H1 (cell line): ENCODE data around the gene LIMS1. TPM values are rescaled to one million over a fixed set of nuclear protein-coding genes. Genes with fewer than 3 reads are reported as not detected.

Experiments
- CTCF ChIA-PET: fragments of 300-600 bp; sonication (Branson Sonifier 250); formaldehyde crosslinking; loops from one replicate; lab custom pipeline; 2021; ENCODE audit not compliant: partially characterized antibody; lab: Charles Lee
- POLR2A ChIA-PET: fragments of 300-600 bp; sonication (Branson Sonifier 250); formaldehyde crosslinking; loops from one replicate; lab custom pipeline; 2021; ENCODE audit warnings: inconsistent platforms; ENCODE audit not compliant: partially characterized antibody; lab: Charles Lee
- DNase-seq, 2 experiments: peaks; one replicate each; pipeline versions ENCODE4 v3.0.0 to v3.0.0-alpha.2; 2010 to 2022; ENCODE audit warnings: low spot score in 2 of 2, low read depth in 1 of 2, mixed read lengths in 1 of 2
- FAIRE-seq: peaks from 2 replicates; lab custom pipeline; 2011; peaks lifted over from hg19 to GRCh38; lab: Jason Lieb, UNC
- H2AFZ ChIP-seq: 2 replicates; pipeline ENCODE4 v1.8.1; 2012; ENCODE audit warnings: low read length, inconsistent platforms
- H2AK5ac ChIP-seq: 2 replicates; pipeline ENCODE4 v1.6.1; 2013; ENCODE audit warnings: low read depth, low read length
- H2BK120ac ChIP-seq: replicated peaks from 2 replicates; pipeline ENCODE3; 2013; ENCODE audit warnings: low read depth, low read length, inconsistent platforms
- H2BK12ac ChIP-seq: 2 replicates; pipeline ENCODE4 v1.6.1; 2013; ENCODE audit warnings: low read depth, low read length
- H2BK15ac ChIP-seq: 2 replicates; pipeline ENCODE4 v1.6.1; 2013; ENCODE audit warnings: low read length
- H2BK20ac ChIP-seq: 2 replicates; pipeline ENCODE4 v1.6.1; 2013; ENCODE audit warnings: low read length
- H2BK5ac ChIP-seq: 2 replicates; pipeline ENCODE4 v1.6.1; 2013; ENCODE audit warnings: low read depth, low read length
- H3K14ac ChIP-seq: 2 replicates; pipeline ENCODE4 v1.6.1; 2013; ENCODE audit warnings: inconsistent platforms; ENCODE audit not compliant: insufficient read length
- H3K18ac ChIP-seq: 2 replicates; pipeline ENCODE4 v1.6.1; 2013; ENCODE audit warnings: low read length; ENCODE audit errors: extremely low read depth
- H3K23ac ChIP-seq: 2 replicates; pipeline ENCODE4 v1.6.1; 2013; ENCODE audit warnings: inconsistent platforms; ENCODE audit not compliant: insufficient read length
- H3K23me2 ChIP-seq: 2 replicates; pipeline ENCODE4 v1.6.1; 2013; ENCODE audit warnings: low read depth, low read length
- H3K27ac ChIP-seq: 2 replicates; pipeline ENCODE4 v1.6.1; 2011; ENCODE audit warnings: low read depth, low read length, inconsistent platforms
- H3K27me3 ChIP-seq, 4 experiments: replicated peaks in 1 of 4; 1 replicate in 1 of 4; 2 replicates in 3 of 4; pipeline versions ENCODE4 v1.6.1 to v1.8.1; 2011 to 2013; ENCODE audit warnings: low read length in 3 of 4, mild to moderate bottlenecking in 3 of 4, inconsistent platforms in 2 of 4, mixed read lengths in 2 of 4, moderate library complexity in 1 of 4; ENCODE audit not compliant: control insufficient read depth in 3 of 4, insufficient read depth in 3 of 4; ENCODE audit errors: extremely low read depth in 1 of 4
- H3K36me3 ChIP-seq, 4 experiments: 2 replicates each; pipeline versions ENCODE4 v1.6.1 to v1.8.1; 2011 to 2013; ENCODE audit warnings: mild to moderate bottlenecking in 4 of 4, low read length in 3 of 4, moderate library complexity in 2 of 4, control low read depth in 1 of 4, inconsistent platforms in 1 of 4; ENCODE audit not compliant: insufficient read depth in 4 of 4, control insufficient read depth in 2 of 4
- H3K4ac ChIP-seq: replicated peaks from 2 replicates; pipeline ENCODE3; 2013; ENCODE audit warnings: low read length, low read depth, mixed read lengths, inconsistent platforms; ENCODE audit not compliant: insufficient read length
- H3K4me1 ChIP-seq, 4 experiments: replicated peaks in 1 of 4; 1 replicate in 1 of 4; 2 replicates in 3 of 4; pipeline versions ENCODE4 v1.6.1 to v1.8.1; 2011 to 2013; ENCODE audit warnings: low read length in 3 of 4, inconsistent platforms in 2 of 4, mixed read lengths in 1 of 4; ENCODE audit not compliant: insufficient read depth in 4 of 4, control insufficient read depth in 3 of 4
- H3K4me2 ChIP-seq, 2 experiments: 2 replicates each; pipeline versions ENCODE4 v1.6.1 to v1.8.1; 2011 to 2013; ENCODE audit warnings: low read depth in 2 of 2, low read length in 2 of 2, control low read depth in 1 of 2, inconsistent platforms in 1 of 2, mild to moderate bottlenecking in 1 of 2; ENCODE audit not compliant: insufficient read depth in 1 of 2
- H3K4me3 ChIP-seq, 4 experiments: fragments of 200-600, 300-600 bp in 1 of 4; sonication (generic), shearing (Covaris generic), sonication (Bioruptor Twin) in 1 of 4; 2 replicates each; pipeline versions ENCODE4 v1.5.1 to v1.8.1; 2011 to 2016; ENCODE audit warnings: low read length in 4 of 4, low read depth in 3 of 4, control low read depth in 2 of 4, inconsistent platforms in 2 of 4, mild to moderate bottlenecking in 2 of 4, mixed read lengths in 1 of 4, moderate library complexity in 1 of 4; ENCODE audit not compliant: insufficient read depth in 2 of 4; ENCODE audit errors: extremely low read depth in 1 of 4
- H3K56ac ChIP-seq: replicated peaks from 2 replicates; pipeline ENCODE3; 2013; ENCODE audit warnings: low read depth, mild to moderate bottlenecking, mixed read lengths, low read length, inconsistent platforms; ENCODE audit not compliant: insufficient read length
- H3K79me1 ChIP-seq: 2 replicates; pipeline ENCODE4 v1.6.1; 2013; ENCODE audit warnings: low read depth, low read length, control low read depth
- H3K79me2 ChIP-seq, 2 experiments: 2 replicates each; pipeline versions ENCODE4 v1.6.1 to v1.8.1; 2012 to 2013; ENCODE audit warnings: low read length in 2 of 2, mild to moderate bottlenecking in 2 of 2, inconsistent platforms in 1 of 2; ENCODE audit not compliant: insufficient read depth in 2 of 2, control insufficient read depth in 1 of 2
- H3K9ac ChIP-seq, 4 experiments: replicated peaks in 1 of 4; 1 replicate in 1 of 4; 2 replicates in 3 of 4; pipeline versions ENCODE4 v1.6.1 to v1.8.1; 2011 to 2013; ENCODE audit warnings: low read depth in 3 of 4, low read length in 3 of 4, control low read depth in 2 of 4, mild to moderate bottlenecking in 2 of 4, moderate library complexity in 2 of 4, inconsistent platforms in 1 of 4; ENCODE audit errors: extremely low read depth in 1 of 4
- H3K9me3 ChIP-seq, 2 experiments: 2 replicates each; pipeline versions ENCODE4 v1.6.1 to v1.8.1; 2012 to 2013; ENCODE audit warnings: mild to moderate bottlenecking in 2 of 2, moderate library complexity in 2 of 2, control low read depth in 1 of 2, inconsistent platforms in 1 of 2, low read depth in 1 of 2, low read length in 1 of 2, mixed read lengths in 1 of 2; ENCODE audit not compliant: insufficient read depth in 2 of 2
- H4K20me1 ChIP-seq, 2 experiments: replicated peaks in 1 of 2; 2 replicates each; pipeline versions ENCODE3 to v1.8.1; 2011 to 2013; ENCODE audit warnings: inconsistent platforms in 2 of 2, low read length in 2 of 2, mild to moderate bottlenecking in 1 of 2; ENCODE audit not compliant: insufficient read depth in 2 of 2, control insufficient read depth in 1 of 2
- H4K5ac ChIP-seq: 2 replicates; pipeline ENCODE4 v1.6.1; 2013; ENCODE audit warnings: low read length, low read depth, mixed read lengths, inconsistent platforms; ENCODE audit not compliant: insufficient read length
- H4K8ac ChIP-seq: 2 replicates; pipeline ENCODE4 v1.8.0; 2013; ENCODE audit warnings: mild to moderate bottlenecking, moderate library complexity, low read length, inconsistent platforms; ENCODE audit not compliant: insufficient read depth; ENCODE audit errors: extremely low read depth
- H4K91ac ChIP-seq: replicated peaks from 2 replicates; pipeline ENCODE3; 2013; ENCODE audit warnings: low read length, mixed read lengths, inconsistent platforms; ENCODE audit not compliant: insufficient read length
- BACH1 ChIP-seq: IDR thresholded peaks from 2 replicates; pipeline ENCODE4 v1.6.1; 2012; ENCODE audit warnings: low read length, improper control_type of control experiment
- CBX8 ChIP-seq: fragments of 300-800, 300-1000 bp; sonication (generic); IDR thresholded peaks from 2 replicates; pipeline ENCODE4 v1.7.1; 2016; ENCODE audit warnings: low read depth, low read length, borderline replicate concordance
- CHD2 ChIP-seq: IDR thresholded peaks from 2 replicates; pipeline ENCODE4 v1.6.1; 2012; ENCODE audit warnings: low read length, improper control_type of control experiment
- EGR1 ChIP-seq: IDR thresholded peaks from 2 replicates; pipeline ENCODE4 v1.6.1; 2011; ENCODE audit warnings: low read depth, low read length, borderline replicate concordance
- KDM4A ChIP-seq: IDR thresholded peaks from one replicate; pipeline ENCODE4 v1.7.1; 2012; ENCODE audit warnings: low read depth, mild to moderate bottlenecking, moderate library complexity, low read length, inconsistent platforms; ENCODE audit not compliant: severe bottlenecking
- MAX ChIP-seq: IDR thresholded peaks from 2 replicates; pipeline ENCODE4 v1.6.1; 2012; ENCODE audit warnings: inconsistent platforms
- RXRA ChIP-seq: IDR thresholded peaks from 2 replicates; pipeline ENCODE4 v1.6.1; 2011; ENCODE audit warnings: low read depth, mild to moderate bottlenecking, low read length, moderate library complexity; ENCODE audit not compliant: insufficient read depth
- SIX5 ChIP-seq: IDR thresholded peaks from 2 replicates; pipeline ENCODE4 v1.6.1; 2011; ENCODE audit warnings: mild to moderate bottlenecking, low read depth, low read length
- WGBS, 2 experiments: shearing (Covaris generic) in 1 of 2; methylation state at CpG; one replicate each; pipeline versions ENCODE4 v1.1.6 to v1.1.7; 2013 to 2015; ENCODE audit warnings: low lambda C conversion rate in 2 of 2, mixed read lengths in 2 of 2, inconsistent platforms in 1 of 2, low coverage in 1 of 2, missing lambda C conversion rate in 1 of 2; ENCODE audit not compliant: insufficient replicate concordance in 2 of 2, insufficient coverage in 1 of 2, insufficient read length in 1 of 2; ENCODE audit errors: extremely low coverage in 1 of 2, missing lambda C conversion rate in 1 of 2; 5-methylcytosine and 5-hydroxymethylcytosine counted together
- polyA plus RNA-seq, 7 experiments: library from polyadenylated mRNA; depleted of rRNA in 3 of 7; stranded (reverse) in 5 of 7; unstranded in 2 of 7; fragments of >200 nt in 5 of 7; fragments of 200-250 nt in 2 of 7; gene quantifications; 1 replicate in 5 of 7; 2 replicates in 1 of 7; 4 replicates in 1 of 7; pipeline versions ENCODE4 v1.2.1 to v1.2.3, GENCODE V29; 2011 to 2013; ENCODE audit warnings: missing spikeins in 2 of 7, mixed read lengths in 2 of 7
- total RNA-seq: library from RNA; stranded (reverse); fragmentation: NEBNext Ultra II Directional; extraction: Animal tissue kit (Norgen Biotek cat#: 25700); gene quantifications from 2 replicates; pipeline ENCODE4 v1.2.1, GENCODE V29; 2021
- TF ChIP-seq, protein P1 (sequence below): IDR thresholded peaks from 2 replicates; pipeline ENCODE4 v1.6.1; 2011; ENCODE audit warnings: low read depth, mild to moderate bottlenecking, low read length; ENCODE audit not compliant: insufficient read depth
- TF ChIP-seq, protein P2 (sequence below), 3 experiments: IDR thresholded peaks; 1 replicate in 2 of 3; 2 replicates in 1 of 3; pipeline versions ENCODE4 v1.5.1 to v1.6.1; 2011; ENCODE audit warnings: low read length in 3 of 3, mild to moderate bottlenecking in 3 of 3, inconsistent platforms in 2 of 3, low read depth in 1 of 3, moderate library complexity in 1 of 3; ENCODE audit not compliant: insufficient read depth in 1 of 3; ENCODE audit errors: control extremely low read depth in 1 of 3

The LIMS1 gene
- total and polyA plus RNA-seq, 2 of the 8 experiments (the other 6 are each of a cell fraction or from before 2014, with no cell fraction given), result 24.1 to 36.7 TPM

DNA sequence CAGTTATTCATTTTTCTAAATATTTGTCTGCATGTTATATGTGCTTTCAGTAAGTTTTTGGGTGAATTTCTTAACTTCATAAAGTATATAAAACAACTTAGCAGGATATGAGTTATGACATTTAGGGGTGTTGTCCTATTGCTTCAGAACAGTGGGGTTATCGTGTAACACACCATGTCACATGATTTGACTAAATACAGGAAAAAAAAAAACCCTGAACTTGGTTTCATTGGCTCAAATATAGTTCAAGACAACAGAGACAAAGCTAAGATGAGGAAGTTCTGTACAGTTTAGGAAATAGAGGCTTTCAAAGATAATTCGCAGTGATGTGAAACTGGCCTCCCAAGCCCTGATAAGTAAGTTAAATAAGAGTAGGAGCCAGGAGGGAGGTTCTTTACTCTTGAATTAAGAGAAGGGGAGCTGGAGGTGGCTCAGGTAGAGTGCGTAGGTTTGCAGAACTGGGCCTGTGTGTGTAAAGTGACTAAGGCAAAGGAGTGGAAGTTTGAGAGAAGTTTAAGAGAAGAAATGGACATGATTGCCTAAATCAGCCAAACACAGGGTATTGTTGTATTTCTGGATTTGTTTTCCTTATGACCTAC, 53.9 kb downstream of the LIMS1 start:
- CTCF ChIA-PET, result interaction anchor here (1.1 to 5.1 kb wide), 3 partner anchors 13 to 206 kb away, joined by 3 to 54 read pairs (median 3); no protein-coding TSS in a partner anchor
- no peak for FAIRE-seq
- TF ChIP-seq EGR1 (no peak), BACH1 (no peak), CHD2 (no peak), MAX (no peak), RXRA (no peak), CBX8 (no peak), KDM4A (no peak), SIX5 (no peak)
- TF ChIP-seq, protein P1, sequence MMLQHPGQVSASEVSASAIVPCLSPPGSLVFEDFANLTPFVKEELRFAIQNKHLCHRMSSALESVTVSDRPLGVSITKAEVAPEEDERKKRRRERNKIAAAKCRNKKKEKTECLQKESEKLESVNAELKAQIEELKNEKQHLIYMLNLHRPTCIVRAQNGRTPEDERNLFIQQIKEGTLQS, result no peak
- TF ChIP-seq, protein P2, sequence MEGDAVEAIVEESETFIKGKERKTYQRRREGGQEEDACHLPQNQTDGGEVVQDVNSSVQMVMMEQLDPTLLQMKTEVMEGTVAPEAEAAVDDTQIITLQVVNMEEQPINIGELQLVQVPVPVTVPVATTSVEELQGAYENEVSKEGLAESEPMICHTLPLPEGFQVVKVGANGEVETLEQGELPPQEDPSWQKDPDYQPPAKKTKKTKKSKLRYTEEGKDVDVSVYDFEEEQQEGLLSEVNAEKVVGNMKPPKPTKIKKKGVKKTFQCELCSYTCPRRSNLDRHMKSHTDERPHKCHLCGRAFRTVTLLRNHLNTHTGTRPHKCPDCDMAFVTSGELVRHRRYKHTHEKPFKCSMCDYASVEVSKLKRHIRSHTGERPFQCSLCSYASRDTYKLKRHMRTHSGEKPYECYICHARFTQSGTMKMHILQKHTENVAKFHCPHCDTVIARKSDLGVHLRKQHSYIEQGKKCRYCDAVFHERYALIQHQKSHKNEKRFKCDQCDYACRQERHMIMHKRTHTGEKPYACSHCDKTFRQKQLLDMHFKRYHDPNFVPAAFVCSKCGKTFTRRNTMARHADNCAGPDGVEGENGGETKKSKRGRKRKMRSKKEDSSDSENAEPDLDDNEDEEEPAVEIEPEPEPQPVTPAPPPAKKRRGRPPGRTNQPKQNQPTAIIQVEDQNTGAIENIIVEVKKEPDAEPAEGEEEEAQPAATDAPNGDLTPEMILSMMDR (IDR thresholded peaks at IDR 0.05; ENCODE audit: control extremely low read depth in 1 of 3, insufficient read depth in 1 of 3, low read depth in 1 of 3, low read length in 3 of 3), result no peak

More for the DNA sequence above, 53.9 kb downstream of the LIMS1 start:
- no peak overlapping the region for H3K23ac ChIP-seq
- H3K4me3 ChIP-seq, result no peak overlapping the region
- H4K91ac ChIP-seq, result no peak overlapping the region
- no peak overlapping the region for H2BK5ac ChIP-seq
- H3K27me3 ChIP-seq, result no peaks in the 10 kb centered on the region
- no peak overlapping the region for H3K9ac ChIP-seq
- H3K4me2 ChIP-seq, result no peak overlapping the region
- POLR2A ChIA-PET, result interaction anchor here (1.7 kb wide), 1 partner anchor 13 kb away, joined by 5 read pairs; no protein-coding TSS in a partner anchor
- H3K79me1 ChIP-seq, result peaks cover 3% of the 10 kb centered on the region; the same call in 1 of the 2 replicates
- no peak overlapping the region for H3K18ac ChIP-seq
- H3K79me2 ChIP-seq, result peaks cover 0 to 31% of the 10 kb centered on the region in 2 experiments; a peak in 2 of 4 replicates
- H4K8ac ChIP-seq, result no peak overlapping the region
- H4K5ac ChIP-seq, result no peak overlapping the region
- H3K23me2 ChIP-seq, result no peaks in the 10 kb centered on the region
- no peak overlapping the region for H2BK20ac ChIP-seq
- peaks cover 0 to 4% (median 3%) of the 10 kb centered on the region in 4 experiments; a peak in 4 of 7 replicates for H3K4me1 ChIP-seq
- no peak overlapping the region for H2BK120ac ChIP-seq
- H3K27ac ChIP-seq, result no peak overlapping the region
- H3K4ac ChIP-seq, result no peak overlapping the region
- no peak overlapping the region for H3K56ac ChIP-seq
- no peaks in the 10 kb centered on the region for H3K9me3 ChIP-seq
- H2AK5ac ChIP-seq, result no peak overlapping the region
- no peak overlapping the region for H3K14ac ChIP-seq
- DNase-seq, result no peak
- no peak overlapping the region for H2AFZ ChIP-seq
- no peaks in the 10 kb centered on the region for H3K36me3 ChIP-seq
- no peak overlapping the region for H2BK12ac ChIP-seq
- 92% methylated on average over 3 of the region's 3 CpGs; no CpG with 5 or more reads in 1 of the 2 experiments for WGBS, 2 experiments
- H4K20me1 ChIP-seq, result no peaks in the 10 kb centered on the region
- H2BK15ac ChIP-seq, result no peak overlapping the region
